Bronchial epithelial cell (primary cell): ENCODE data around the gene ZC3H7A. TPM values are rescaled to one million over a fixed set of nuclear protein-coding genes. Genes with fewer than 3 reads are reported as not detected.

Source experiments
- DNase-seq: peaks from one replicate; pipeline ENCODE4 v3.0.0-alpha.2; 2010; ENCODE audit warnings: low read depth
- FAIRE-seq: peaks from 2 replicates; lab custom pipeline; 2011; peaks lifted over from hg19 to GRCh38; lab: Jason Lieb, UNC
- H3K27me3 ChIP-seq: 2 replicates; pipeline ENCODE4 v1.5.1; 2011; ENCODE audit warnings: low read length; ENCODE audit not compliant: control insufficient read depth, insufficient read depth
- H3K36me3 ChIP-seq: 2 replicates; pipeline ENCODE4 v1.5.1; 2011; ENCODE audit warnings: low read length; ENCODE audit not compliant: control insufficient read depth, insufficient read depth
- H3K4me3 ChIP-seq: 2 replicates; pipeline ENCODE4 v1.5.1; 2011; ENCODE audit warnings: mild to moderate bottlenecking, low read depth, low read length, control low read depth
- total RNA-seq: library from RNA; depleted of rRNA; stranded (reverse); fragments of >200 nt; gene quantifications from 2 replicates; pipeline ENCODE4 v1.2.1, GENCODE V29; 2014
- TF ChIP-seq, protein P1 (sequence below): IDR thresholded peaks from 2 replicates; pipeline ENCODE4 v1.5.1; 2011; ENCODE audit warnings: mild to moderate bottlenecking, moderate library complexity, low read length, control low read depth, inconsistent platforms; ENCODE audit not compliant: insufficient read depth, severe bottlenecking

ZC3H7A gene
- total RNA-seq, 1 donor from 2014 or later = 26.9 TPM

DNA sequence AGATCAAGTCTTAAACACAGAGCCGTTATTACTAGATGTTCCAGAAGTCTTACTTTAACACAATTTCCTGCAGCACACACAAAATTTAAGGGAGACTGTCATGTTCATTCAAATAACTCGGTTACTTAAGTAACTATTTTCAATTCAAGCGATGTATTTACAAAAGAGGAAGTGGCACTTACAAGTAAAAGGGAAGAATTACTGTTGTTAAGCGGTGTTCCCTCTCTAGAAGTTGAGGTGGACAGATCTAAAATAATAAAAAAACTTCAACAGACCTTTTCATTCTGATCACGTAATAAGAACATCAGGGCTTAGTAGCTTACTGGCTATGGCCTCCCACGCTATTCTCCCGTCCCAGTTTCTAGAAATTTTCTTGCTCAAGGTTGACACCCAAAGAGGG, 28.2 kb downstream of the ZC3H7A start:
- TF ChIP-seq, protein P1, sequence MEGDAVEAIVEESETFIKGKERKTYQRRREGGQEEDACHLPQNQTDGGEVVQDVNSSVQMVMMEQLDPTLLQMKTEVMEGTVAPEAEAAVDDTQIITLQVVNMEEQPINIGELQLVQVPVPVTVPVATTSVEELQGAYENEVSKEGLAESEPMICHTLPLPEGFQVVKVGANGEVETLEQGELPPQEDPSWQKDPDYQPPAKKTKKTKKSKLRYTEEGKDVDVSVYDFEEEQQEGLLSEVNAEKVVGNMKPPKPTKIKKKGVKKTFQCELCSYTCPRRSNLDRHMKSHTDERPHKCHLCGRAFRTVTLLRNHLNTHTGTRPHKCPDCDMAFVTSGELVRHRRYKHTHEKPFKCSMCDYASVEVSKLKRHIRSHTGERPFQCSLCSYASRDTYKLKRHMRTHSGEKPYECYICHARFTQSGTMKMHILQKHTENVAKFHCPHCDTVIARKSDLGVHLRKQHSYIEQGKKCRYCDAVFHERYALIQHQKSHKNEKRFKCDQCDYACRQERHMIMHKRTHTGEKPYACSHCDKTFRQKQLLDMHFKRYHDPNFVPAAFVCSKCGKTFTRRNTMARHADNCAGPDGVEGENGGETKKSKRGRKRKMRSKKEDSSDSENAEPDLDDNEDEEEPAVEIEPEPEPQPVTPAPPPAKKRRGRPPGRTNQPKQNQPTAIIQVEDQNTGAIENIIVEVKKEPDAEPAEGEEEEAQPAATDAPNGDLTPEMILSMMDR = no peak
- Histone ChIP-seq H3K36me3 (peaks cover 10% of the 10 kb centered on the region), H3K27me3 (no peaks in the 10 kb centered on the region), H3K4me3 (no peak overlapping the region)
- DNase-seq (no peak), FAIRE-seq (no peak)

DNA sequence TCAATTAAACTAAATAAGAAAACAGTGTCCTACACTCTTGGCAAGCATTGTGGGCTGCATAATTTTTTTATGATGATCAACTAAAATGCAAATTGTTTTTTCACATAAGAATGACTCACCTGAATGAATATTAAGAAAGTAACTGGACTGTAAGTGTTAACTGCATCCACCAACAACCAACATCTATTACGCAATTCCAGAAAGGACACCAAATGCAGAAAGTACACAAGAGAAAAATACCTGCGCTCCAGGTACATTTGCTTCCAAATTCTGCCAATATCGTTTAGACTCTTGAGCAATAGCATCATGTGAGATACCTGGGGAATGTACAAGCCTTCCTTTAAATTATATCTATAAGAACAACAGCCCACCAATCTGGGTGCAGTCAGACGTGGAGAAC, 34.6 kb downstream of the ZC3H7A start:
- H3K27me3 ChIP-seq = no peaks in the 10 kb centered on the region
- TF ChIP-seq, protein P1 = no peak
- DNase-seq = peak; percentile 58
- no peak for FAIRE-seq
- peaks cover 10% of the 10 kb centered on the region for H3K36me3 ChIP-seq
- H3K4me3 ChIP-seq = no peak overlapping the region

DNA sequence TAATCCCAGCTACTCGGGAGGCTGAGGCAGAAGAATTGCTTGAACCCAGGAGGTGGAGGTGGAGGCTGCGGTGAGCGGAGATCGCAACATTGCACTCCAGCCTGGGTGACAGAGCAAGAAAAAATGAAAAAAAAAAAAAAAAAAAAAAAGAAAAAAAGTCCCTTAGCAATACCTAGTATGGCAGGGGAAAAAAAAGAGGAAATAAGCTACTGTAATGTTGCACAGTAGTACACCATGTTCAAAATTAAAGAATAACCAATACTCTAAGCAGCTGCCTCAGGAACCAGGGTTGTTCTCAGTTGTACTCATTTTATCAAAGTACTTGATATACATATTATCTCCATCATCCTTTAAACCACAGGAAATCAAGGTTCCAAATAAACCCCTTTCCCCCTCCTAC, 37.1 kb downstream of the ZC3H7A start:
- DNase-seq (no peak), FAIRE-seq (no peak)
- no peaks in the 10 kb centered on the region for H3K27me3 ChIP-seq
- TF ChIP-seq, protein P1 = no peak
- peaks cover 16% of the 10 kb centered on the region for H3K36me3 ChIP-seq
- H3K4me3 ChIP-seq = no peak overlapping the region

DNA sequence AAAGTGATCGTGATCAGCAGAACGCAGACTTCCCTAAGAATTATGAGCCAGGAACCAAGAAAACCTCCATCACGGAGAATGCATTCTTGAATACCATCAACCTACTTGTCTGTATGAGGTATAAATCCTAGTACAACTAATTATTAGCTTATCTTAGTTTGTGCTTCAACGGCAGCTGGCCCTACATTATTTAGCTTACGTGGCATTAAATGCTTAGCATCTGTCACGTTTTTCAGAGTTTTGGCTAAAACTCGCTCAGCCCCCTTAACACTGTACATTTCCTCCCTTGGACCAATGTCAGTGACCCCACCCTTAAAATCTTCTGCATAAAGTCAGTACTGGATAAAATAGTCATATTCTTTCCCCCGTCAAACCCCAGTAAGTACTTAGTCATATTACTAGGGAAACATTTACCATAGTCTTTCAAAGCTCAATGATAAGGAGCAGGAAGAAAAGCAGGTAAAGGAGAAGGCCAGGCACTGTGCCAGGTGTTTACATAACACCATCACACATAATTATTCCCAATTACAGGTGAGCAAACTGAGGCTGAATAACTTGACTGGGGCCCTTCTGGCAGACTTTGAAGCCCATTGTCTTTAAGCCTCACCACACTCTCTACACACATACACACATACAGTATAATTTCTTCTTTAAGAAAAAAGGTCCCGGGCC, 37.8 kb downstream of the ZC3H7A start:
- FAIRE-seq (no peak), DNase-seq (peak; percentile 38)
- Histone ChIP-seq H3K27me3 (no peaks in the 10 kb centered on the region), H3K36me3 (peaks cover 16% of the 10 kb centered on the region), H3K4me3 (no peak overlapping the region)
- TF ChIP-seq, protein P1 = no peak

DNA sequence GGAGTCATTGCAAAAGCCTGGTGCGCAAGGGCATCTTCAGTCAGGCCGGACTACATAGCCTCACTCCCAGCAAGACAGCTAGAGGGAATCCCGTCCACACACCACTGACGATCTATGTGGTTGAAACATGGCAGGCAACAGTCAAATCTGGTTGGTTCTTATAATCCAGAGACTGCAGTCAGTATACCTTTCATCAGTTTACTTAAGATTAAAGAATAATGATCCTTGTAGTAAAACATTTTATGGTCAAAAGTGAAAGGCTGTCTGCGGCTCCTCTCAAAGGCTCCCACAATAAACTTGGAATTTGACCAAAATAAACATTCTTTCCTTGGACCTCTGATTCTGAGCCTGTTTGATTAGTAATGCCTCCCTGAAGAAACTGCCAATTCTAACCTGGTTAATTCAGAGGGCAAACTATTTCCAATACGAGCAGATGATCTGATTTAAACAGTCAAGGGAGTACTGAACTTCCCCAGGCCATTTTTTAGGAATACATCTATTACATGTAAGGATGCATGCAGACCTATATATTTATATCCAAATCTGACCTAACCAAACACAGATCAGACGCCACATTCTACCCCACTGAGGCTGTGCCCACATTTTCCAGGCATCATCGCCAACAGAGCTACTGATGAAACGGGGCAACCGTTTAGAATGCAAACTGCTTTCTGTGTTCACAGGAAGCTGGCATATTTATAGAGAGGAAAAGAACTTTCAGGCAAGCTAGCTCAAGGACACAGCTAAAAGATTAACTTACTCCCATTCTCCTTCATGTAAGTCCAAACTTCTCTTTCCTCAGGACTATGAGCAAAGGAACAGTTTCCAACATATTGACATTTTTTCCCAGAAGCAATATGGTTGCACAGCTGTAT, 39.1 kb downstream of the ZC3H7A start:
- Histone ChIP-seq H3K27me3 (no peaks in the 10 kb centered on the region), H3K36me3 (peaks cover 17% of the 10 kb centered on the region), H3K4me3 (no peak overlapping the region)
- TF ChIP-seq, protein P1 = no peak
- FAIRE-seq = no peak
- DNase-seq = peak; percentile 37
